Activated CD4-positive, alpha-beta T cell treated with anti-CD3 and anti-CD28 coated beads, Interleukin-2, Interleukin-4, amounts not matched to agents 100 ng/mL and 50 ng/mL, durations not matched to agents 16 hours and 8 hours (primary cell): ENCODE data around the gene GPATCH4.
"Not testable (repeated sequence)": the region's sequence is repeated elsewhere in the genome, so short reads cannot be mapped to it uniquely, and the experiment has no call there.

Experiments used
- DNase-seq: peaks from one replicate; pipeline ENCODE4 v3.0.0-alpha.2; 2020; ENCODE audit warnings: low spot score

GPATCH4 gene

GRCh38 chr1:156626079-156626438, 24.8 kb upstream of the GPATCH4 start:
- no peak for DNase-seq

GRCh38 chr1:156625436-156626078, 24.3 kb upstream of the GPATCH4 start:
- DNase-seq: peak; percentile 38

GRCh38 chr1:156624814-156625435, 23.6 kb upstream of the GPATCH4 start:
- no peak for DNase-seq

GRCh38 chr1:156623946-156624813, 22.9 kb upstream of the GPATCH4 start:
- no peak for DNase-seq

- DNase-seq: no peak
These were observed 21.5 kb upstream of the GPATCH4 start for GRCh38 chr1:156622581-156623297.

- DNase-seq: no peak
These were observed 18.3 kb upstream of the GPATCH4 start for GRCh38 chr1:156619582-156619955.

- DNase-seq: no peak
These were observed 17.7 kb upstream of the GPATCH4 start, which contains the start of gene HAPLN2 for GRCh38 chr1:156618853-156619581. Gene HAPLN2, plus strand, starts transcription at chr1:156619415. Its CDS starts 4,076 bp downstream, at chr1:156623491.

- no peak for DNase-seq
These were observed 15.2 kb upstream of the GPATCH4 start for GRCh38 chr1:156616463-156616862.

- no peak for DNase-seq
These were observed 14.7 kb upstream of the GPATCH4 start for GRCh38 chr1:156615946-156616345.

- no peak for DNase-seq
These were observed 11.4 kb upstream of the GPATCH4 start for GRCh38 chr1:156612666-156613065.

GRCh38 chr1:156610072-156610471, 8.8 kb upstream of the GPATCH4 start:
- DNase-seq: not testable (repeated sequence)

- DNase-seq: peak; percentile 64
These were observed 7.7 kb upstream of the GPATCH4 start for GRCh38 chr1:156608981-156609380.

- peak; percentile 76 for DNase-seq
These were observed 6.9 kb upstream of the GPATCH4 start for GRCh38 chr1:156608036-156608674.

- DNase-seq: not testable (repeated sequence)
These were observed 6.1 kb upstream of the GPATCH4 start for GRCh38 chr1:156607344-156607743.

- DNase-seq: no peak
These were observed 1.3 kb upstream of the GPATCH4 start for GRCh38 chr1:156602557-156602993.

- no peak for DNase-seq
These were observed 613 bp upstream of the GPATCH4 start for GRCh38 chr1:156601892-156602291.

GRCh38 chr1:156600733-156601121, 552 bp downstream of the GPATCH4 start:
- no peak for DNase-seq

- DNase-seq: peak; percentile 50
These were observed 1.5 kb downstream of the GPATCH4 start for GRCh38 chr1:156599811-156600210.

- DNase-seq: no peak
These were observed 2.4 kb downstream of the GPATCH4 start for GRCh38 chr1:156598731-156599432.

GRCh38 chr1:156598125-156598524, 3.2 kb downstream of the GPATCH4 start:
- DNase-seq: no peak
